CD14-positive monocyte (primary cell): Measurements from ENCODE around the gene CCL19. TPM values are rescaled to one million over a fixed set of nuclear protein-coding genes. Genes with fewer than 3 reads are reported as not detected.

Experiments used
- DNase-seq, 3 donors: peaks; one replicate each; pipeline ENCODE4 v3.0.0-alpha.2; 2011 to 2022
- H2AFZ ChIP-seq: 2 replicates; pipeline ENCODE4 v1.6.0; 2012; ENCODE audit warnings: mild to moderate bottlenecking, low read depth, low read length, inconsistent platforms; ENCODE audit not compliant: insufficient read depth, poor library complexity, severe bottlenecking
- H3K27ac ChIP-seq, 2 donors: 1 replicate in 1 of 2; 2 replicates in 1 of 2; pipeline ENCODE4 v1.5.1; 2012 to 2013; ENCODE audit warnings: low read length in 2 of 2, control low read depth in 1 of 2, inconsistent platforms in 1 of 2, low read depth in 1 of 2, mild to moderate bottlenecking in 1 of 2
- H3K27me3 ChIP-seq, 2 donors: one replicate each; pipeline versions ENCODE4 v1.6.0 to v1.6.1; 2011 to 2013; ENCODE audit warnings: low read length in 2 of 2; ENCODE audit not compliant: control insufficient read depth in 2 of 2, insufficient read depth in 2 of 2
- H3K36me3 ChIP-seq, 2 donors: replicated peaks in 1 of 2; 1 replicate in 1 of 2; 2 replicates in 1 of 2; pipeline versions ENCODE4 v1.5.1 to v1.6.1; 2012 to 2013; ENCODE audit warnings: low read length in 2 of 2, control low read depth in 1 of 2, inconsistent platforms in 1 of 2, mild to moderate bottlenecking in 1 of 2; ENCODE audit not compliant: insufficient read depth in 2 of 2, control insufficient read depth in 1 of 2
- H3K4me1 ChIP-seq, 2 donors: 1 replicate in 1 of 2; 2 replicates in 1 of 2; pipeline versions ENCODE4 v1.5.1 to v1.6.1; 2012 to 2013; ENCODE audit warnings: low read length in 2 of 2, control low read depth in 1 of 2, inconsistent platforms in 1 of 2, mild to moderate bottlenecking in 1 of 2, moderate library complexity in 1 of 2; ENCODE audit not compliant: insufficient read depth in 2 of 2, control insufficient read depth in 1 of 2
- H3K4me2 ChIP-seq: replicated peaks from 2 replicates; pipeline ENCODE3; 2012; ENCODE audit warnings: low read length, moderate library complexity, mild to moderate bottlenecking; ENCODE audit not compliant: poor library complexity, severe bottlenecking; ENCODE audit errors: extremely low read depth
- H3K4me3 ChIP-seq, 3 experiments: fragments of 200-600 bp in 1 of 3; sonication (generic) in 1 of 3; replicated peaks in 1 of 3; 1 replicate in 2 of 3; 2 replicates in 1 of 3; pipeline ENCODE4 v1.5.1; 2011 to 2013; ENCODE audit warnings: low read length in 3 of 3, mild to moderate bottlenecking in 3 of 3, control low read depth in 2 of 3, low read depth in 2 of 3, inconsistent platforms in 1 of 3, moderate library complexity in 1 of 3
- H3K79me2 ChIP-seq: 2 replicates; pipeline ENCODE4 v1.6.0; 2012; ENCODE audit warnings: mild to moderate bottlenecking, control low read depth, inconsistent platforms, low read length, moderate library complexity; ENCODE audit not compliant: insufficient read depth
- H3K9ac ChIP-seq: 2 replicates; pipeline ENCODE4 v1.6.0; 2017; ENCODE audit warnings: low read length, mild to moderate bottlenecking; ENCODE audit not compliant: insufficient read depth, poor library complexity, severe bottlenecking
- H3K9me3 ChIP-seq, 2 donors: replicated peaks in 1 of 2; 1 replicate in 1 of 2; 2 replicates in 1 of 2; pipeline versions ENCODE4 v1.5.1 to v1.6.1; 2012 to 2013; ENCODE audit warnings: low read length in 2 of 2, control low read depth in 1 of 2; ENCODE audit not compliant: control insufficient read depth in 1 of 2, insufficient read depth in 1 of 2
- H4K20me1 ChIP-seq: 2 replicates; pipeline ENCODE4 v1.6.0; 2012; ENCODE audit warnings: mild to moderate bottlenecking, low read length, control low read depth, moderate library complexity; ENCODE audit not compliant: insufficient read depth
- H3K27ac Mint-ChIP-seq, 7 donors: one replicate each; pipeline ENCODE4 v1.8.0; 2020; ENCODE audit warnings: mild to moderate bottlenecking in 7 of 7, mixed read lengths in 7 of 7, moderate library complexity in 6 of 7, inconsistent platforms in 2 of 7
- H3K27me3 Mint-ChIP-seq, 3 donors: one replicate each; pipeline ENCODE4 v1.8.0; 2021 to 2022; ENCODE audit warnings: low read depth in 3 of 3, mild to moderate bottlenecking in 3 of 3, mixed read lengths in 3 of 3, moderate library complexity in 3 of 3, inconsistent platforms in 1 of 3
- H3K36me3 Mint-ChIP-seq, 2 donors: one replicate each; pipeline ENCODE4 v1.8.0; 2020; ENCODE audit warnings: mixed read lengths in 2 of 2, inconsistent platforms in 1 of 2, mild to moderate bottlenecking in 1 of 2
- H3K4me1 Mint-ChIP-seq: one replicate; pipeline ENCODE4 v1.8.0; 2020; ENCODE audit warnings: mild to moderate bottlenecking, mixed read lengths
- H3K4me3 Mint-ChIP-seq, 2 donors: one replicate each; pipeline ENCODE4 v1.8.0; 2020; ENCODE audit warnings: mild to moderate bottlenecking in 2 of 2, mixed read lengths in 2 of 2, moderate library complexity in 1 of 2
- H3K9me3 Mint-ChIP-seq, 7 donors: one replicate each; pipeline ENCODE4 v1.8.0; 2020 to 2022; ENCODE audit warnings: mixed read lengths in 7 of 7, mild to moderate bottlenecking in 6 of 7, moderate library complexity in 6 of 7, inconsistent platforms in 2 of 7
- CTCF ChIP-seq: fragments of 200-600 bp; IDR thresholded peaks from one replicate; pipeline ENCODE4 v1.8.0; 2022; ENCODE audit warnings: antibody characterized with exemption, mild to moderate bottlenecking
- WGBS: methylation state at CpG from one replicate; pipeline ENCODE4 v1.1.5; 2013; ENCODE audit warnings: missing lambda C conversion rate; ENCODE audit not compliant: insufficient coverage; 5-methylcytosine and 5-hydroxymethylcytosine counted together
- intact Hi-C, 2 donors: fragments of 100-400 bp; cut with micrococcal nuclease; formaldehyde crosslinking; loops; one replicate each; pipeline versions ENCODE4 v1.15.0 to v1.15.1; 2023
- polyA plus RNA-seq, 3 donors: library from polyadenylated mRNA; depleted of rRNA in 1 of 3; unstranded in 2 of 3; stranded (reverse) in 1 of 3; fragments of 300-500 nt in 2 of 3; fragments of >200 nt in 1 of 3; fragmentation: Illumina TruSeq in 2 of 3; gene quantifications; 1 replicate in 2 of 3; 2 replicates in 1 of 3; pipeline ENCODE4 v1.2.3, GENCODE V29; 2012 to 2021

Gene CCL19
- polyA plus RNA-seq, 3 donors = 0.21 TPM; not detected in 2

GRCh38 chr9:34707130-34707529 is 16.1 kb upstream of the CCL19 start:
- no peak overlapping the region for H3K27ac ChIP-seq
- Mint-ChIP-seq H3K36me3 (no peaks in the 10 kb centered on the region), H3K27ac (no peak overlapping the region), H3K9me3 (no peaks in the 10 kb centered on the region), H3K4me1 (peaks cover 5% of the 10 kb centered on the region), H3K27me3 (peaks cover 6 to 9% (median 9%) of the 10 kb centered on the region in 3 donors), H3K4me3 (no peak overlapping the region)
- H3K4me2 ChIP-seq = no peak overlapping the region
- DNase-seq = no peak
- H2AFZ ChIP-seq = no peak overlapping the region
- H3K27me3 ChIP-seq = no peaks in the 10 kb centered on the region
- no peaks in the 10 kb centered on the region for H4K20me1 ChIP-seq
- H3K36me3 ChIP-seq = no peaks in the 10 kb centered on the region
- peaks cover 0 to 4% of the 10 kb centered on the region in 2 donors for H3K4me1 ChIP-seq
- H3K79me2 ChIP-seq = no peaks in the 10 kb centered on the region
- no peak for TF ChIP-seq CTCF
- intact Hi-C loops = no loop called here
- H3K4me3 ChIP-seq = no peak overlapping the region
- no peaks in the 10 kb centered on the region for H3K9me3 ChIP-seq
- WGBS = 94% methylated on average over 2 of the region's 2 CpGs
- H3K9ac ChIP-seq = no peak overlapping the region

- no peaks in the 10 kb centered on the region for H3K9me3 ChIP-seq
- no peak overlapping the region for H3K27ac ChIP-seq
- H3K9ac ChIP-seq = peak overlapping the region; percentile 50
- no peaks in the 10 kb centered on the region for H3K36me3 Mint-ChIP-seq
- H3K4me1 ChIP-seq = peaks cover 12 to 13% of the 10 kb centered on the region in 2 donors
- peak overlapping the region in 1 of 7 donors; percentile 70 for H3K27ac Mint-ChIP-seq
- peaks cover 9% of the 10 kb centered on the region for H3K4me1 Mint-ChIP-seq
- H3K4me3 ChIP-seq = peak overlapping the region; percentile 27 to 83 (median 31)
- H2AFZ ChIP-seq = peak overlapping the region; percentile 87
- no peaks in the 10 kb centered on the region for H4K20me1 ChIP-seq
- H3K9me3 Mint-ChIP-seq = no peaks in the 10 kb centered on the region
- H3K36me3 ChIP-seq = no peaks in the 10 kb centered on the region
- H3K27me3 Mint-ChIP-seq = peaks cover 16 to 29% (median 21%) of the 10 kb centered on the region in 3 donors
- intact Hi-C loops = loop anchor here in 1 of 2 donors (1.0 kb wide), 1 partner anchor 27 kb away; no protein-coding TSS in a partner anchor
- H3K4me2 ChIP-seq = peak overlapping the region; percentile 91
- peaks cover 2 to 15% of the 10 kb centered on the region in 2 donors for H3K27me3 ChIP-seq
- peak; percentile 60 to 67 (median 60) for DNase-seq
- TF ChIP-seq CTCF = peak; percentile 77
- no peaks in the 10 kb centered on the region for H3K79me2 ChIP-seq
- 0% methylated on average over 3 of the region's 30 CpGs for WGBS
- peak overlapping the region; percentile 71 to 85 for H3K4me3 Mint-ChIP-seq
Measured at GRCh38 chr9:34701769-34702736, 11.0 kb upstream of the CCL19 start.
